Choroid plexus epithelial cell (primary cell): Measurements from ENCODE around the gene PXDC1.

Source experiments
- DNase-seq: peaks from one replicate; pipeline ENCODE4 v3.0.0-alpha.2; 2010; ENCODE audit warnings: low read depth
- H3K4me3 ChIP-seq: 2 replicates; pipeline ENCODE4 v1.5.1; 2011; ENCODE audit warnings: low read depth, mild to moderate bottlenecking, control low read depth, low read length, moderate library complexity
- CTCF ChIP-seq: conservative IDR thresholded peaks from 2 replicates; pipeline ENCODE4 v1.5.1; 2011; ENCODE audit warnings: low read depth, mild to moderate bottlenecking, control low read depth, inconsistent platforms, low read length, moderate library complexity

PXDC1 gene

GRCh38 chr6:3748208-3749066 is 3.1 kb downstream of the PXDC1 start:
- peak; percentile 75 for DNase-seq
- peak overlapping the region; percentile 73 for H3K4me3 ChIP-seq
- TF ChIP-seq CTCF: peak; percentile 85

DNA sequence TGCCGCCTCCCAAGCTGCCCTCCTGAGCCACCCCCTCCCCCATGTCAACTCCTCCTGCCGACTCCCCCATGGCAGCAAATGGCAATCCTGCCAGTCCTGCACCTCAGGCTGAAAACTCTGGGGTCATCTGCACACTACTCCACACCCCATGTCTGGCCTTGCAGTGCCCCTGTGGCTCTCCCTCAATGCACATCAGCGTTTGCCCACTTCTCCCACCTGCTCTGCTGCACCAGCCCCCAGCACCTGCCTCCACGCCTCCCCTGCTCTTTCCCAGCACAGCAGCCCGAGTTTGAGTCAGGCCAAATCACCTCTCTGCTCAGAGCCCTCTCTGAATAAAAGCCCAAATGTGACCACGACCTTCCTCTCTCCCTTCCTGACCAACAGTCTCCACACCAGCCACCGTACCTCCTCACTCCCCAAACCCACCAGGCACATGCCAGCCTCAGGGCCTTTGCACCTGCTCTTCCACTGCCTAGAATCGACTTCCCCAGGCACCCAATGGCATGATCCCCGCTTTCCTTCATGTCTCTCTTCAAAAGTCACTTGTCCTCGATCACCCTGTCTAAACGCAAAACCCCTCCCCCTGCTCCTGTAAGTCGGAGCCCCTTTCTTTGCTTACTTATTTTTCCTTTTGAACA is 4.3 kb downstream of the PXDC1 start:
- DNase-seq: no peak
- TF ChIP-seq CTCF: no peak
- no peak overlapping the region for H3K4me3 ChIP-seq

DNA sequence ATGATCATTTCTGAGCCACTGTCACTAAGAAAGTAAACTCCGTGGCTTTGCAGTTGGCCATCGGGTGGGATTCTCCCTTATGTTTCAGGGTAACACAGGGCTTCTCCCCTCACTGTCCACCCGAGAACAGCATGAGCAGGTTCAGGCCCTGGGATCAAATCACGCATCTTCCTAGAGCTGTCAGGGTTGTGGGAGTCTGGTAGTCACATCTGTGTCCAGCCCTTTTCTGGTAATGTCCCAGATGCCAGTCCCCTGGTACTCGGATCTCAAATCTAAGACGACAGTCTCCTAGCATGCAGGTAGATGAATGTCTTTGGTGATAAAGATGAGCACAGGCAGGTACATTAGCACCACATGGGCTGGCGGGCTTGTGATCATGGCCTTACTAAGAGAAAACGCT is 4.8 kb downstream of the PXDC1 start:
- TF ChIP-seq CTCF: no peak
- no peak for DNase-seq
- no peak overlapping the region for H3K4me3 ChIP-seq

DNA sequence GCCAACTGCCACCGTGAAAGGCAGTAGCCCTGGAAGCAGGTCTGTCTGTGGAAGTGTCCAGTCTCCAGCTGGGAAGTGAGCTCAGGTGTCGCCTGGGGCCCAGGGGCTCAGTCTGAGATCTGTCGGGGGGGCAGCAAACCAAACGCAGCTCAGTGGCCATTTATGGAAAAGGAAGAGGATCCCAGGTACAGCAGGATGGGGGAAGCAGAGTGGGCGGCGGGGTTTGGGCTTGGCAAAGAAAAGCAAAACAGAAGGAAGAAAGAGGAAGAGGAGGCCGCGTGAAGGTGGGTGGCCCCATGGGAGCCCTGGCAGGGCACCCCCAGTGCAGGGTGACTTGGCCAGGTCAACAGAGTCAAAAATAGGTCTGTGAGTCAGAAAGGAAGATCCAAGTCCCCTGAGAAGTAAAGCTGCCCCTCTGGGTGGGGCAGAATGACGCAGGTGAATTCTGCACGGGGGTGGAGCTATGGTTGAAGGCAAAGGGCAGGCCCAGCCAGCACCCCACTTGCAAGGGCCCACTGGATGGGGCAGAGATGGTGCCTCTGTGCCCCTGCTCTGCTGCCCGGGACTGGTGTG is 5.3 kb downstream of the PXDC1 start:
- H3K4me3 ChIP-seq: no peak overlapping the region
- TF ChIP-seq CTCF: no peak

DNA sequence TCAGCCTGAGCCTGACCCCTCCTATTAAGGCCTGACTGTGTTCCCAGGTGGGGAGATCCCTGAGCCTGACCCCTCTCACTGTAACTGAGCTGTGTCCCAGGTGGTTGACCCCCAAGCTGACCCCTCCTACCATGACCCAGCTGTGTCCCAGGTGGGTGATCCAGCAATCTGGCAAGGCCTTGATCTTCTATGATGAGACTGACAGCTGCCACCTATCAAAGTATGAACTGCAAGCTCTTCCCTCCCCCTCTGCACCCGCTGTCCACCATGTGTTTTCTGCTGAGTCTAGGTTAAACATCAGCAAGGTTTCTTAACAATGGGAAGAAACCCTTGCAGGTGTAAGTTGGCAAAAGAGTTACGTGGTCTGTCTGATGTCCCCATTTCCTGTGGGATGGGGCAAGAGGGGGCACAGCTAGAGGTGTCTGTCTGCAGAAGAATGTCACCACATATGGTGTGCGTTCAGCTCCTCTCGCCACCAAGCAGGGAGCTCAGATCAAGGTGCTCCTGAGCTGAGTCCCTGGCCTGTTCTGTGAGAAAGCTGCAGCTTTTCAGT is 5.9 kb downstream of the PXDC1 start:
- TF ChIP-seq CTCF: no peak
- no peak for DNase-seq
- H3K4me3 ChIP-seq: no peak overlapping the region

More for the DNA sequence above, 5.3 kb downstream of the PXDC1 start:
- DNase-seq: no peak

GRCh38 chr6:3744901-3745470 is 6.5 kb downstream of the PXDC1 start:
- no peak for TF ChIP-seq CTCF
- H3K4me3 ChIP-seq: no peak overlapping the region
- DNase-seq: no peak
